Measurements from ENCODE around the gene CDK10. TPM values are rescaled to one million over a fixed set of nuclear protein-coding genes. Genes with fewer than 3 reads are reported as not detected.
"Not testable (repeated sequence)": the region's sequence is repeated elsewhere in the genome, so short reads cannot be mapped to it uniquely, and the experiment has no call there.

Gene CDK10
- total RNA-seq, 1 donor from 2014 or later, result 81.6 TPM

DNA sequence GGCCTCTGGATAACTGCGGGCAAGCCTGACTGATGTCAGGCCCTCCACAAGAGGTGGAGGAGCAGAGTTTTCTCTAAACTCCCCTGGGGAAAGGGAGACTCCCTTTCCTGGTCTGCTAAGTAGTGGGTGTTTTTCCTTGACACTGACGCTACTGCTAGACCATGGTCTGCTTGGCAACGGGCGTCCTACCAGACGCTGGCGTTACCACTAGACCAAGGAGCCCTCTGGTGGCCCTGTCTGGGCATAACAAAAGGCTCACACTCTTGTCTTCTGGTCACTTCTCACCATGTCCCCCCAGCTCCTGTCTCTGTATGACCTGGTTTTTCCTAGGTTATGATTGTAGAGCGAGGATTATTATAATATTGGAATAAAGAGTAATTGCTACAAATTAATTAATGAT lies 19.5 kb upstream of the CDK10 start:
- intact Hi-C loops (cut with micrococcal nuclease), result loop anchor here (1.0 kb wide), 1 partner anchor 93 kb away; no protein-coding TSS in a partner anchor

- intact Hi-C loops (cut with micrococcal nuclease), result loop anchor here (1.0 kb wide), 1 partner anchor 93 kb away; no protein-coding TSS in a partner anchor
Measured at GRCh38 chr16:89667633-89668032, 18.9 kb upstream of the CDK10 start.

DNA sequence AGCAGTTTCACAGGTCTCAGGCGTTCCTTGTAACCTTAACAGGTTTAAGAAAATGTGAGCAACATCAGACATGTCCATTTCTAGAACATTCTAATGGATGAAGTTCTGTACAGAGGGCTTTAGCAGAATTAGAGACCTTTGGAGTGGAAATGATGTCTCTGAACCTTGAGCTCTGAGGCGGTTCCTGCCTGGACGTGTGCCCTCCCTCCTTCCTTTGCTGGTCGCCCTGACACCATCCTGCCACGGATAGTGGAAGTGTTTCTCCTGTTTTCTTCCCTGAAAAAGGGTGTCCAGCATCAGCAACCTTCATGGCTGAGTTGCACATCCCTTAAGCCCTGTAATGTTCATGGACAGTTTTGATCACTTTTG lies 17.7 kb upstream of the CDK10 start:
- intact Hi-C loops (cut with micrococcal nuclease), result no loop called here

DNA sequence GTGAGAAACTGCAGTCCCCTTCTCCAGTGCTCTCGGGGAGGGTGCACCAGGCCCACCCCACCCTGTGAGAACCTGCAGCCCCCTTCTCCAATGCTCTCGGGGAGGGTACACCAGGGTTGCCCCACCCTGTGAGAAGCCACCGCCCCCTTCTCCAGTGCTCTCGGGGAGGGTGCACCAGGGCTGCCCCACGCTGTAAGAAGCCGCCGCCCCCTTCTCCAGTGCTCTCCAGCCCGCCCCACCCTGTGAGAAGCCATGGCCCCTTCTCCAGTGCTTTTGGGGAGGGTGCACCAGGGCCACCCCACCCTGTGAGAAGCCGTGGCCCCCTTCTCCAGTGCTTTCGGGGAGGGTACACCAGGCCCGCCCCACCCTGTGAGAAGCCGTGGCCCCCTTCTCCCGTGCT lies 16.7 kb upstream of the CDK10 start:
- intact Hi-C loops (cut with micrococcal nuclease), result no loop called here

GRCh38 chr16:89670496-89671431 lies 15.7 kb upstream of the CDK10 start:
- intact Hi-C loops (cut with micrococcal nuclease), result no loop called here

GRCh38 chr16:89671565-89671964 lies 14.9 kb upstream of the CDK10 start:
- intact Hi-C loops (cut with micrococcal nuclease), result not testable (repeated sequence)

- intact Hi-C loops (cut with micrococcal nuclease), result no loop called here
Measured at GRCh38 chr16:89672177-89672941, 14.1 kb upstream of the CDK10 start.

GRCh38 chr16:89678258-89678657 lies 8.2 kb upstream of the CDK10 start:
- intact Hi-C loops (cut with micrococcal nuclease), result no loop called here

- intact Hi-C loops (cut with micrococcal nuclease), result loop anchor here (1.0 kb wide), 3 partner anchors 14 to 37 kb away; no protein-coding TSS in a partner anchor
Measured at GRCh38 chr16:89685916-89686315, 573 bp upstream of the CDK10 start.

GRCh38 chr16:89687092-89687940 lies 827 bp downstream of the CDK10 start:
- intact Hi-C loops (cut with micrococcal nuclease), result no loop called here

DNA sequence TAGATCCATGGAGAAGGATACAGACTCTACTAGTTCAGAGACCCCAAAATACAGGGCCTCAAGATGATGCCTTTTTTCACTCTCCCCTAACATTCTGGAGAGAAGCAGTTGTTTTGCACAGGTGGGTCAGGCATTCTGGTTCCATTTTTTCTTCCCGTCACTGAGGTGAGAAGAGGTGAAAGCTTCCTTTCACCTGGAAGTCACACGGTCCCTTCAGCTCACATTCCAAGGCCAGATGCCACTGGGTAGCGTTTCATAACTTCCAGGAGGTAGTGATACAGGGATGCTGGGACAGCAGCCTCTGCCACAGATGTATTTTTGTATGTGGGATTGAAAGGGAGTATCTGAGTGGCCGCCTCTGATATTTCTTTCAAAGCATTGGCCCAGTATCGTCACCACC lies 1.9 kb downstream of the CDK10 start:
- intact Hi-C loops (cut with micrococcal nuclease), result no loop called here

DNA sequence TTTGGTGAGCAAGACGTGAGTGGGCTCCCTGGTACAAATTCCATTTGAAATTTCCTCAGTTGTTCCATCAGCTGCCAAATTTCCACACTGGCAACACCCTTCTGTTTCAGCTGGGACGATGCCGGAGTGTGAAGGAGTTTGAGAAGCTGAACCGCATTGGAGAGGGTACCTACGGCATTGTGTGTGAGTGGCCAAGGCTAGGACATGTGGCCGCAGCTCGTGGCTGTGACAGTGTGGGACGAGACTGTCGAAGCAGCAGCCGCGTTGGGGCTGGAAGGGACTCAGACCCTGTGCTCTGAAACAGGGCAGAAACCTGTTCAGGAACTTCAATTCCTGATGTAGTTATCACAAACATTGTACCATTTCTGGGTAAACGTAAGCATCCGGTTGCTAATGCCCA lies 2.7 kb downstream of the CDK10 start:
- intact Hi-C loops (cut with micrococcal nuclease), result no loop called here

DNA sequence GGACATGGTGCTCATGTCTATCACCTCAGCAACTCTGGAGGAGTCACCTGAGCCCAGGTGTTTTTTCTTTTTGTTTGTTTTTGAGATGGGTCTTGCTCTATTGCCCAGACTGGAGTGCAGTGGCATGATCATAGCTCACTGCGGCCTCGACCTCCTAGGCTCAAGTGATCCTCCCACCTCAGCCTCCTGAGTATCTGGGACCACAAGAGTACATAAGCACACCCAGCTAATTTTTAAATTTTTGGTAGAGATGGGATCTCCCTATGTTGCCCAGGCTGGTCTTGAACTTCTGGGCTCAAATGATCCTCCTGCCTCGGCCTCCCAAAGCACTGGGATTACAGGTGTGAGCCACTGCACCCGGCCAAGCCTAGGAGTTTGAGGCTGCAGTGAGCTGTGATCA lies 3.1 kb downstream of the CDK10 start:
- intact Hi-C loops (cut with micrococcal nuclease), result not testable (repeated sequence)

DNA sequence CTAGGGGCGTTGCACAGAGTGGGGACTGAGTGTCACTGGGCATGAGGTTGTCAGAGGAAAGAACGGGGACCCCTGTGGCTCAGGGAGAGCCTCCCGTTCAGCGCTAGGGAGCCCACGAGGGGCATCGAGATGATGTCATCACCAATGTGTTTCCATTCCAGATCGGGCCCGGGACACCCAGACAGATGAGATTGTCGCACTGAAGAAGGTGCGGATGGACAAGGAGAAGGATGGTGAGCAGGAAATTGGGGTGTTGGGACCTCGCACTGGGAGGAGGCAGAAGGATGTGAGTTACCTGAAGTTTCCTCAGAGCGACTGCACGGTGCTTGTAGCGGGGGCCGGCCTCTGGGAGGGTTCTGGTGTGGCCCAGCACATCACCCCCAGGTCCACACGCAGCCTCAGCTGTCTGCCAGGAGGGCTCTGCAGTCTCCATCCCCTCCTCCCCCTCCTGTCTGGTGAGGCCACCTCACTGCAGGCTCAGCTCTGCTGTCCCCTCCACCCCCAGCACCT lies 4.0 kb downstream of the CDK10 start:
- intact Hi-C loops (cut with micrococcal nuclease), result no loop called here

DNA sequence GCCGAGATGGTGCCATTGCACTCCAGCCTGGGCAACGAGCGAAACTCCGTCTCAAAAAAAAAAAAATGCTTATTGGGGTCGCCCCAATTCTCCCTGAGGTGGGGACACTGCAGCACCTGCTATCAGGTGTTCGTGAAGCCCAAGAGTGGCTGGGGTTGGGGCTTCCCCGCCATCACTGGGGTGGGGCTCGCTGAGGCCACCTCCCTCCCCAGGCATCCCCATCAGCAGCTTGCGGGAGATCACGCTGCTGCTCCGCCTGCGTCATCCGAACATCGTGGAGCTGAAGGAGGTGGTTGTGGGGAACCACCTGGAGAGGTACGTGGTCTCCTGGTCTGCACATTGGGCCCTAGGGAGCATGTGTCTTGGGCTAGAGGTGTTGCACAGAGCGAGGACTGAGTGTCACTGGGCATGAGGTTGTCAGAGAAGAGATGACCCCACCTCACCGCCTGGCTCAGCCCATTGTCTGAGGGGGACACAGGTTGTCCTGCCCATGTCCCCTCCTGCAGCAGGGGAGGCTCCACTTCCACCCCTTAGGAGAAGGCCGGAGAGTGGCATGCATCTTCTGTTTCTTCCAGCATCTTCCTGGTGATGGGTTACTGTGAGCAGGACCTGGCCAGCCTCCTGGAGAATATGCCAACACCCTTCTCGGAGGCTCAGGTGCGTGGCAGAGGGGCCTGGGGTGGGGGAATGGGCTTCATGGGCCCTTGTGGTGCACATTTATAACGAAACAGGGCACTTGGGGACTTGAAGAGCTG lies 4.9 kb downstream of the CDK10 start:
- intact Hi-C loops (cut with micrococcal nuclease), result no loop called here

DNA sequence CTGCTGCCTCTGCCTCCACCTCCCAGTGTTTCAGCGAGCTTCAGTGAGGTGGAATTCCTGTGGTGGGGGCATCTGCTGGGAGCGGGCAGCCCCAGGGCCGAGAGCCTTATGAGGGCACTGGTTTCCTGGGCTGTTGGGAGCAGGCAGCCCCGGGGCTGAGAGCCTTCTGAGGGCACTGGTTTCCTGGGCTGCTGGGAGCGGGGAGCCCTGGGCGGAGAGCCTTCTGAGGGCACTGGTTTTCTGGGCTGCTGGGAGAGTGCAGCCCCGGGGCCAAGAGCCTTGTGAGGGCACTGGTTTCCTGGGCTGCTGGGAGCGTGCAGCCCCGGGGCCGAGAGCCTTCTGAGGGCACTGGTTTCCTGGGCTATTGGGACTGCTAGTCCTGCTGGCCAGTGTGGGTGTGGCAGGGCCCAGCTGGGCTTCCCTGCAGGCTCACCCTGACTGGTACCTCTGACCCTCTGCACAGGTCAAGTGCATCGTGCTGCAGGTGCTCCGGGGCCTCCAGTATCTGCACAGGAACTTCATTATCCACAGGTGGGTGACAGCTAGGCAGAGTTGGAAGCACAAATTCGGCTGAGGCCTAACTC lies 5.6 kb downstream of the CDK10 start:
- intact Hi-C loops (cut with micrococcal nuclease), result no loop called here

DNA sequence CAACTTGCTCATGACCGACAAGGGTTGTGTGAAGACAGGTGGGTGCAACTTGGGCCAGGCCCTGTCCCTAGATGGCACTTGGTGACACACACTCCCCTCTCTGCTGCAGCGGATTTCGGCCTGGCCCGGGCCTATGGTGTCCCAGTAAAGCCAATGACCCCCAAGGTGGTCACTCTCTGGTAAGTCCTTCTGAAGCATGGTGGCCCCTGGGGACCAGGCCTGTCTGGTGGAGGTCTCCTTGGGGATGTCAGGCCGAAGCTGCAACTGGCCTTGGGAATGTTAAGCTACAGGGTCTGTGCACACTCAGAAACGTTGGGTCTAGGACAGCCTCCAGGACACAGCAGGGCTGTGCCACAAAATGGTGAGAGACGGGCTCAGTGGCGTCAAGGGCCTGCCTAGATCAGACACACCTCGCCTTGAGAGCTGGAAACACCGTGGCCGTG lies 6.8 kb downstream of the CDK10 start:
- intact Hi-C loops (cut with micrococcal nuclease), result no loop called here

DNA sequence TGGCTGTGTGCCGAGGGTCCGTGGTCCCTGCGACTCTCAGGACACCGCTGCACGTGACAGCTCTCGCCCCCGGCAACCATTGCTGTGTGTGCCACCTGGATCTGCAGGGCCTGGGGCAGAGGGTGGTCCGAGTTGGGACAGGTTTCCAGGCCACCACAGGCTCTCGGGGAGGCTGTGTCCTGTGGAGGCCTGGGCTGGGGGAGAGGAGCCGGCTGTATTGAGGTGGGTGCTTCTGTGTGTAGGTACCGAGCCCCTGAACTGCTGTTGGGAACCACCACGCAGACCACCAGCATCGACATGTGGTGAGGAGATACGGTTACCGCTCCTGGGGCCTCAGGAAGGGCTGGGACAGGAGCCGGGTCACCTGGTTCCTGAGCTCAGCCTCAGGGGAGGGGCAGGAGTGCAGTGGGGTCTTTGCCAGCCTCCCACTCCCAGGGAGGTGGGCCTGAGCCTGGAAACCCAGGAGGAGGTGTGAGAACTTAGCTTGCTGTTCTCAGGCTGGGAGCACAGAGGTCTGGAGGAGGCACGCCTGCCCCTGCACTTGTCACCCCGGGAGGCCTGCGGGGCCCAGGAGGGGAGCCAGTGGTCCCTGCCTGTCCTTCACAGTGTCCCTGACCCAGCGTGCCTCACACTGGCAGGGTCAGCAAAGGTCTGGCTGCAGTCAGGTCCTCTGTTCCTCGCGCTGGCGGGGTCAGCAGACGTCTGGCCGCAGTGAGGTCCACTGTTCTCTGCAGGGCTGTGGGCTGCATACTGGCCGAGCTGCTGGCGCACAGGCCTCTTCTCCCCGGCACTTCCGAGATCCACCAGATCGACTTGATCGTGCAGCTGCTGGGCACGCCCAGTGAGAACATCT lies 7.7 kb downstream of the CDK10 start:
- intact Hi-C loops (cut with micrococcal nuclease), result no loop called here

DNA sequence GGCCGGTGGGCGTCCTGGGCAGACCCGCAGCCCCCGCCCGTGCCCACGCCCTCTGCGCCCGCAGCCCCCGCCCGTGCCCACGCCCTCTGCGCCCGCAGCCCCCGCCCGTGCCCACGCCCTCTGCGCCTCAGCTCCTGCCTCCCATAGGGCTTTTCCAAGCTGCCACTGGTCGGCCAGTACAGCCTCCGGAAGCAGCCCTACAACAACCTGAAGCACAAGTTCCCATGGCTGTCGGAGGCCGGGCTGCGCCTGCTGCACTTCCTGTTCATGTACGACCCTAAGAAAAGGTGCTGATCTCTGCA lies 8.2 kb downstream of the CDK10 start:
- intact Hi-C loops (cut with micrococcal nuclease), result not testable (repeated sequence)
